K562 (cell line): ENCODE data around the gene KCNAB2. TPM values are rescaled to one million over a fixed set of nuclear protein-coding genes. Genes with fewer than 3 reads are reported as not detected.

Experiments
- CTBP1 ChIP-seq: fragments of 450-650 bp; IDR thresholded peaks from 2 replicates; pipeline ENCODE4 v1.6.1; 2016; ENCODE audit warnings: borderline replicate concordance
- CXXC5 ChIP-seq: fragments of 250-450 bp; sonication (Bioruptor Pico); IDR thresholded peaks from 2 replicates; pipeline ENCODE4 v1.8.0; 2022; ENCODE audit warnings: inconsistent platforms, mild to moderate bottlenecking, moderate library complexity
- LEF1 ChIP-seq: fragments of 450-650 bp; IDR thresholded peaks from 2 replicates; pipeline ENCODE4 v1.6.1; 2016; ENCODE audit warnings: mild to moderate bottlenecking
- MIER1 ChIP-seq: fragments of 450-650 bp; IDR thresholded peaks from 2 replicates; pipeline ENCODE4 v1.6.1; 2016; ENCODE audit warnings: antibody characterized with exemption, mild to moderate bottlenecking, low read depth
- NRF1 ChIP-seq, 2 experiments: fragments of 450-650 bp; IDR thresholded peaks in 1 of 2; conservative IDR thresholded peaks in 1 of 2; 2 replicates each; pipeline ENCODE4 v1.6.1; 2014; ENCODE audit warnings: mild to moderate bottlenecking in 2 of 2
- RAD21 ChIP-seq, 2 experiments: fragments of 250-450 bp in 1 of 2; fragments of 450-650 bp in 1 of 2; sonication (Bioruptor Pico) in 1 of 2; formaldehyde crosslinking in 1 of 2; IDR thresholded peaks in 1 of 2; conservative IDR thresholded peaks in 1 of 2; 2 replicates each; pipeline versions ENCODE4 v1.4.0 to v1.8.0; 2020 to 2022; ENCODE audit warnings: mild to moderate bottlenecking in 2 of 2, moderate library complexity in 1 of 2
- YY1 ChIP-seq, 3 experiments: IDR thresholded peaks; 2 replicates each; pipeline ENCODE4 v1.6.1; 2011; ENCODE audit warnings: low read length in 2 of 3, mild to moderate bottlenecking in 2 of 3, moderate library complexity in 2 of 3, borderline replicate concordance in 1 of 3, control low read depth in 1 of 3, low read depth in 1 of 3; ENCODE audit not compliant: insufficient read depth in 3 of 3, insufficient replicate concordance in 2 of 3, control insufficient read depth in 1 of 3, insufficient read length in 1 of 3; ENCODE audit errors: extremely low read depth in 1 of 3
- ZBTB7A ChIP-seq: IDR thresholded peaks from 2 replicates; pipeline ENCODE4 v1.6.1; 2011; ENCODE audit warnings: low read depth, mild to moderate bottlenecking, low read length, moderate library complexity, borderline replicate concordance; ENCODE audit not compliant: control insufficient read depth
- ZNF431 ChIP-seq: sonication (generic); formaldehyde crosslinking; IDR thresholded peaks from 2 replicates; pipeline ENCODE4 v1.8.0; 2022; ENCODE audit warnings: mild to moderate bottlenecking, missing genetic modification reagents
- ZNF830 ChIP-seq: fragments of 250-450 bp; sonication (Bioruptor Pico); IDR thresholded peaks from 2 replicates; pipeline ENCODE4 v1.5.0; 2021; ENCODE audit warnings: mild to moderate bottlenecking
- polyA plus RNA-seq, 8 experiments: library from polyadenylated mRNA; depleted of rRNA in 4 of 8; stranded (reverse) in 5 of 8; unstranded in 3 of 8; fragments of >200 nt; fragmentation: Nextera tagmentation in 2 of 8; fragmentation: Illumina TruSeq in 1 of 8; extraction: Ambion mirVana in 2 of 8; extraction: Trizol in 1 of 8; gene quantifications; 2 replicates each; pipeline versions ENCODE4 v1.2.1 to v1.2.3, GENCODE V29; 2011 to 2014; ENCODE audit warnings: inconsistent platforms in 1 of 8, missing spikeins in 1 of 8
- total RNA-seq, 7 experiments: library from RNA; depleted of rRNA in 6 of 7; stranded (reverse); fragments of >200 nt in 6 of 7; fragmentation: Illumina TruSeq in 2 of 7; extraction: Trizol in 2 of 7; gene quantifications; 2 replicates each; pipeline versions ENCODE4 v1.2.1 to v1.2.3, GENCODE V29; 2011 to 2021; ENCODE audit warnings: low replicate concordance in 1 of 7
- TF ChIP-seq, protein P1 (sequence below), 3 experiments: IDR thresholded peaks in 2 of 3; conservative IDR thresholded peaks in 1 of 3; 2 replicates each; pipeline ENCODE4 v1.5.1; 2011 to 2012; ENCODE audit warnings: low read length in 3 of 3, mild to moderate bottlenecking in 3 of 3, control low read depth in 2 of 3, improper control_type of control experiment in 1 of 3, inconsistent platforms in 1 of 3, low read depth in 1 of 3, mixed read lengths in 1 of 3, moderate library complexity in 1 of 3; ENCODE audit not compliant: insufficient read depth in 2 of 3
- TF ChIP-seq, protein P2 (sequence below), 2 experiments: IDR thresholded peaks; 2 replicates each; pipeline ENCODE4 v1.6.1; 2011; ENCODE audit warnings: borderline replicate concordance in 1 of 2, control low read depth in 1 of 2, low read depth in 1 of 2, low read length in 1 of 2, mild to moderate bottlenecking in 1 of 2, mixed read lengths in 1 of 2, moderate library complexity in 1 of 2; ENCODE audit not compliant: insufficient read depth in 1 of 2, insufficient read length in 1 of 2, poor library complexity in 1 of 2, severe bottlenecking in 1 of 2; ENCODE audit errors: extremely low read depth in 1 of 2
- TF ChIP-seq, protein P3 (sequence below): IDR thresholded peaks from 2 replicates; pipeline ENCODE4 v1.6.1; 2012; ENCODE audit warnings: low read depth, low read length, improper control_type of control experiment, borderline replicate concordance

Gene KCNAB2
- total and polyA plus RNA-seq, 9 of the 15 experiments (the other 6 are each of a cell fraction or from before 2014, with no cell fraction given), result 1.8 to 15.8 (median 7.1) TPM

DNA sequence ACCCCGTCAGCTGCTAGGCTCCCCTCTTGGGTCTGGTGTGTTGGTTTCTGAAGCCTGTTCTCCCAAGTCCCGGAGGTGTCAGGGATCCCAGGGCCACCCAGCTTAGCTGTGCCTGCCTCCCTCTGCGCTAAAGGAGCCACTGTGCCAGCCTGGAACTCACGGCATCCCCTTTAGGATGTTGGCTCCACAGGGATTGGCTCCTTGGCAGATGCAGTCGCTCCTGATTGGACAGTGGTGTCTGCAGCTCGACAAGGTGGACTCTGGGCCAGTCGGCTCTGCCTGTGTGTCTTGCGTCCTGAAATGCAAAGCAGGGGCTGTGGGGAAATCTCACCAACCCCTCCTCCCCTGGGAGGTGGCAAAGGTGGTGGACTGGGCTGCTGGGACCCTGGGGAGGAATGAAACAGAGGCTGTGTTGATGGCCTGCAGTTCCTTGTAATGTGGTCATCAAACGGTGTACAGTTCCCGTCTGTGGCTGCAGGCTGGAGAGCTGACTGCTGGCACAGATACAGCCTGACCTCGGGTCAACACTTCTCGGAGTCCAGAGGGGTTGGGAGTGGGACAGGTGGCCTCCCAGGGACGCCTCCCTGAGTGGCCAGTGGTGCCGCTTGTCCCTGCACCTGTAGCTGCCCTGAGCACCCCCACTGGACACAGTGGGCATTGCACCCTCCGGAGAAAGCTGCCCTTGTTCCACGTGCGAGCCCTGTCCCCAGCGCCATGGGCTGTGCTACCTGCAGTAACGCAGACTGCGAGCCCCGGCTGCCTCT, 11.5 kb upstream of the KCNAB2 start (continued):
- TF ChIP-seq, protein P1, sequence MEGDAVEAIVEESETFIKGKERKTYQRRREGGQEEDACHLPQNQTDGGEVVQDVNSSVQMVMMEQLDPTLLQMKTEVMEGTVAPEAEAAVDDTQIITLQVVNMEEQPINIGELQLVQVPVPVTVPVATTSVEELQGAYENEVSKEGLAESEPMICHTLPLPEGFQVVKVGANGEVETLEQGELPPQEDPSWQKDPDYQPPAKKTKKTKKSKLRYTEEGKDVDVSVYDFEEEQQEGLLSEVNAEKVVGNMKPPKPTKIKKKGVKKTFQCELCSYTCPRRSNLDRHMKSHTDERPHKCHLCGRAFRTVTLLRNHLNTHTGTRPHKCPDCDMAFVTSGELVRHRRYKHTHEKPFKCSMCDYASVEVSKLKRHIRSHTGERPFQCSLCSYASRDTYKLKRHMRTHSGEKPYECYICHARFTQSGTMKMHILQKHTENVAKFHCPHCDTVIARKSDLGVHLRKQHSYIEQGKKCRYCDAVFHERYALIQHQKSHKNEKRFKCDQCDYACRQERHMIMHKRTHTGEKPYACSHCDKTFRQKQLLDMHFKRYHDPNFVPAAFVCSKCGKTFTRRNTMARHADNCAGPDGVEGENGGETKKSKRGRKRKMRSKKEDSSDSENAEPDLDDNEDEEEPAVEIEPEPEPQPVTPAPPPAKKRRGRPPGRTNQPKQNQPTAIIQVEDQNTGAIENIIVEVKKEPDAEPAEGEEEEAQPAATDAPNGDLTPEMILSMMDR (IDR thresholded peaks at IDR 0.05 in 2 of 3, conservative IDR thresholded peaks at IDR 0.05 in 1 of 3; ENCODE audit: insufficient read depth in 2 of 3, low read depth in 1 of 3, low read length in 3 of 3), result peak; percentile 84 to 95 (median 87)
- TF ChIP-seq MIER1 (no peak), YY1 (IDR thresholded peaks at IDR 0.05; ENCODE audit: borderline replicate concordance in 1 of 3, control insufficient read depth in 1 of 3, extremely low read depth in 1 of 3, insufficient read depth in 3 of 3, insufficient read length in 1 of 3, insufficient replicate concordance in 2 of 3, low read depth in 1 of 3, low read length in 2 of 3) (peak in 1 of 3 experiments; percentile 47), ZNF830 (CRISPR knock-in tag) (no peak), CXXC5 (CRISPR knock-in tag) (peak; percentile 28; the same call in 1 of the 2 replicates), CTBP1 (peak; percentile 24; the same call in 1 of the 2 replicates), ZNF431 (CRISPR knock-in tag) (peak; percentile 86; the same call in 1 of the 2 replicates), ZBTB7A (peak; percentile 28; the same call in 1 of the 2 replicates), LEF1 (no peak), NRF1 (conservative IDR thresholded peaks at IDR 0.05 in 1 of 2, IDR thresholded peaks at IDR 0.05 in 1 of 2) (peak in 1 of 2 experiments; percentile 34; a peak in 1 of 4 replicates), RAD21 (CRISPR knock-in tag; conservative IDR thresholded peaks at IDR 0.05 in 1 of 2, IDR thresholded peaks at IDR 0.05 in 1 of 2) (peak; percentile 16 to 50; a peak in 2 of 4 replicates)
- TF ChIP-seq, protein P2, sequence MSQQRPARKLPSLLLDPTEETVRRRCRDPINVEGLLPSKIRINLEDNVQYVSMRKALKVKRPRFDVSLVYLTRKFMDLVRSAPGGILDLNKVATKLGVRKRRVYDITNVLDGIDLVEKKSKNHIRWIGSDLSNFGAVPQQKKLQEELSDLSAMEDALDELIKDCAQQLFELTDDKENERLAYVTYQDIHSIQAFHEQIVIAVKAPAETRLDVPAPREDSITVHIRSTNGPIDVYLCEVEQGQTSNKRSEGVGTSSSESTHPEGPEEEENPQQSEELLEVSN (IDR thresholded peaks at IDR 0.05; ENCODE audit: borderline replicate concordance in 1 of 2, extremely low read depth in 1 of 2, insufficient read depth in 1 of 2, insufficient read length in 1 of 2, low read depth in 1 of 2, low read length in 1 of 2, poor library complexity in 1 of 2, severe bottlenecking in 1 of 2), result peak; percentile 29 to 62
- TF ChIP-seq, protein P3, sequence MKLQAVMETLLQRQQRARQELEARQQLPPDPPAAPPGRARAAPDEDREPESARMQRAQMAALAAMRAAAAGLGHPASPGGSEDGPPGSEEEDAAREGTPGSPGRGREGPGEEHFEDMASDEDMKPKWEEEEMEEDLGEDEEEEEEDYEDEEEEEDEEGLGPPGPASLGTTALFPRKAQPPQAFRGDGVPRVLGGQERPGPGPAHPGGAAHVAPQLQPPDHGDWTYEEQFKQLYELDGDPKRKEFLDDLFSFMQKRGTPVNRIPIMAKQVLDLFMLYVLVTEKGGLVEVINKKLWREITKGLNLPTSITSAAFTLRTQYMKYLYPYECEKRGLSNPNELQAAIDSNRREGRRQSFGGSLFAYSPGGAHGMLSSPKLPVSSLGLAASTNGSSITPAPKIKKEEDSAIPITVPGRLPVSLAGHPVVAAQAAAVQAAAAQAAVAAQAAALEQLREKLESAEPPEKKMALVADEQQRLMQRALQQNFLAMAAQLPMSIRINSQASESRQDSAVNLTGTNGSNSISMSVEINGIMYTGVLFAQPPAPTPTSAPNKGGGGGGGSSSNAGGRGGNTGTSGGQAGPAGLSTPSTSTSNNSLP, result no peak
